OCI-M2 (cell line): ENCODE data around the gene KCNMB1.
A peak's percentile ranks its signal among the peaks of the same experiment; 100 is the strongest.
"Not testable (repeated sequence)": the region's sequence is repeated elsewhere in the genome, so short reads cannot be mapped to it uniquely, and the experiment has no call there.

ENCODE experiments used
- DNase-seq: peaks from one replicate; lab custom pipeline; 2025; ENCODE audit not compliant: unreplicated experiment; lab: John Stamatoyannopoulos, UW

Gene KCNMB1

GRCh38 chr5:170380361-170380951 lies 8.7 kb downstream of the KCNMB1 start:
- no peak for DNase-seq

GRCh38 chr5:170378740-170379139 lies 10.4 kb downstream of the KCNMB1 start:
- DNase-seq = no peak

DNA sequence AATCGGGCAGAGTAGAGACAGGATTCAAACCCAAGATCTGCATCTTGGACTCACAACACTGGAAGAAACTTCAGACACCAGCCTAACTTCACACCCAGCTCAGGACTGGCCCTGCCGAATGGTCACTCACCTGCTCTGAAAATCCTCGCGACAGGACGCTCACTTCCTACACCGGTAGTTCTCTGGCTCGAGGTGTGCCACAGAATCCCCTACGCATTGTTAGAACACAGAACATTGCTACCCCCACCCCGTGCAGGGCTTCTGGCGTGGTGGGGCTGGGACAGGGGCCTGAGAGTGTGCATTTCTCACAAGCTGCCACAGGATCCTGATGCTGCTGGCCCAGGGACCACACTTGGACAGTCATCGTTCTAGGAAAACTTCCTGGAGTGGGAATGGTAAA lies 12.1 kb downstream of the KCNMB1 start:
- DNase-seq = no peak

DNA sequence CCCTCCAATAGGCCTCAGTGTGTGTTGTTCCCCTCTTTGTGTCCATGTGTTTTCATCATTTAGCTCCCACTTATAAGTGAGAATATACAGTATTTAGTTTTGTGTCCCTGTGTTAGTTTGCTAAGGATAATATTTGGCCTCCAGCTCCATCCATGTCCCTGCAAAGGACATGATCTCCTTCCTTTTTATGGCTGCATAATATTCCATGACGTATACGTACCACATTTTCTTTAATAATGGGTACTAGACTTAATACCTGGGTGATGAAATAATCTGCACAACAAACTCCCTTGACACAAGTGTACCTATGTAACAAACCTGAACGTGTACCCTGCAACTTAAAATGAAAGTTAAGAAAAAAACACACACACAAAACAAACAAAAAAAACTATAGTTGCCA lies 12.6 kb downstream of the KCNMB1 start:
- DNase-seq = not testable (repeated sequence)

GRCh38 chr5:170375283-170375682 lies 13.9 kb downstream of the KCNMB1 start:
- no peak for DNase-seq

DNA sequence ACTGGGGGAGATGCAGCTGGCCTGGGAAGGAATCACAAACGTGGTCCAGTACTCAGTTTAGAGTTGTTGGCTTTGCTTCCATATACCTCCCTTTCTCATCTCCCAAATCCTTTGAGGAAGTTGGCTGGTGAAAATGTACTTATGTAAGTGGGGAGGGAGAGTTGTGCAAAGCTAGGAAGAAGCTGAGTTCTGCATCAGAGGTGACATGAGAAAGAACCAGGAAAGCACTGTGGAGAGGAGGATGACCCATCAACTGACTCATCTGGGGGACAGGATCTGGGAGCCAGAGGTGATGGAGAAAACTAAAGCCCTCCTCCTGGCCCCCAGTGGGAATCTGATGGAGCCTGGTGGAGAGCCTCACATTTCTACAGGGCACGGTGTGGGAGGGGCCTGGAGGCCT lies 16.2 kb downstream of the KCNMB1 start:
- DNase-seq = no peak

DNA sequence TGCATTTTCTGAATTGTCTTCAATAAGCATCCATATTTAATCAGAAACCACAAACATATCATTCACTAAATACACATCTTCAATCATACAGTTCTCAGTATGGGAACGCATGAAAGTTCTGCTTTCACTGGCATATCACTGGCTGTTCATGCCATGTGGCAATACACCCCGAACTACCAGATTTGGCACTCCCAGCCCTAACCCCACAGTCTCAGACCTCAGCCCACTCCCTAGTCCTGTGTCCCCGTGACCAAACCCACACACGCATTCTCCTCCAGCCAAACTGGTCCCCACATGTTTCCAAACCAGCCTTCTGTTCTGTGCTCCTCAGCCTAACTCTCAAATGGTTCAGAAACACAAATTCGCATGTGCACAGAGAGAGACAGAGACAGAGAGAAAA lies 20.6 kb downstream of the KCNMB1 start:
- DNase-seq = no peak

DNA sequence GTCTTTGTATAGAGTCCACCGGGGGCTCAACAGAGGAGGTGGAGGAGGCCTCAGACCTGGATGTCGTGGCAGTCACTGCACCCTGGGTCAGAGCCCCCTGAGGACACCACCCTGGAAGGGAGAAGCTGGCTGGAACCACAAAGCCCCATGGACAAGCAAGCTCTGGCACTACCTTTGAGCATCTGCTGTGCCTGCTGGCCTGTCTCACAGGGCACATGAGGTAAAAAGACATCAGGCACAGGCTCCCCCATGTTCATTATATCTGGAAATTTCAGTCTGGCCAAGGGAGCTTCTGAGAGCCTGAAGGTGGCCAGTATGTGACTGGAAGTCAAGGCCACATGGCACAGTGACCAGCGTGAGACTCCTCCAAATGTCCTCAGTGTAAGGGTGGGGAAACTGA lies 22.9 kb downstream of the KCNMB1 start:
- DNase-seq = no peak

DNA sequence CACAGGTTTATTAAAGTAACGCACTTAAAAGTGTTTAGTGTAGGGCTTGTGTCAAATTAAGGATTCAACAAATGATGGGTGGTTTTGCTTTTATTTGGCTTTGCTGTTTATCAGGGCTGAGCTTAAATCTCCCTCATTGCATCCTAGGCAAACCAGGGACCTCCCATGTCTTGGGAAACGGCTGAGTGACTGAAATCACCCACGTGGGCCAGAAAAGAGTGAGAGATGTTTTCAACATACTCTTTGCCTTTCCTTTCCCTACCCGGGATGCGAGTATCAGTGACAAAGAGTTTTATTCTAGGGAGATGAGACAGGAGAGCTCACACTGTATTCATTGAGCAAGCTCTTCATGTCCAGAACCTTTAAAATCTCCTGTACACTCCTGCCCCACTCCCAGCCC lies 23.3 kb downstream of the KCNMB1 start:
- DNase-seq = no peak

GRCh38 chr5:170365011-170365410 lies 24.2 kb downstream of the KCNMB1 start:
- no peak for DNase-seq

- DNase-seq = no peak
Measured at GRCh38 chr5:170363671-170364070, 25.5 kb downstream of the KCNMB1 start.

DNA sequence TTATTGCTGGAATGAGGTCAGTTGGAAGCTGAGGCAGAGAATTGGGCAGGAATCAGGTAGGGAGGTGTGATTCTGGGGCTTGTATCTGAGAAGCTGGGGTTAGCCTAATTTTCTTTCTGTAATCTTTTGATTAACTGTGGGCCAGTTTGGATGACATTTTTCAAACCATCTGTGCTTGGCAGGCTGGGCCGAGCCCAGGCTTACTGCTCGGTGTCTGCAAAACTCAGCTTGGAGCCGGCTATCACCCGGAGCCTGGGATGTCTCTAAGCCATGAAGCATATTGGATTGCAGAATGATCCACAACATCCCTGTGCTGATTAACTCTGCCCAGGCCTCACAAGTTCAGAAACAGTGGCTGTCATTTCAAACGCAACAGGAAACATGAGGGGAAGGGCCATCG lies 26.5 kb downstream of the KCNMB1 start:
- DNase-seq = no peak

- DNase-seq = no peak
Measured at GRCh38 chr5:170362102-170362501, 27.1 kb downstream of the KCNMB1 start.

- no peak for DNase-seq
Measured at GRCh38 chr5:170361616-170362015, 27.6 kb downstream of the KCNMB1 start.

GRCh38 chr5:170361116-170361515 lies 28.1 kb downstream of the KCNMB1 start:
- DNase-seq = no peak

GRCh38 chr5:170360709-170361108 lies 28.5 kb downstream of the KCNMB1 start:
- no peak for DNase-seq

- peak; percentile 30 for DNase-seq
Measured at GRCh38 chr5:170357955-170358444, 31.2 kb downstream of the KCNMB1 start.

DNA sequence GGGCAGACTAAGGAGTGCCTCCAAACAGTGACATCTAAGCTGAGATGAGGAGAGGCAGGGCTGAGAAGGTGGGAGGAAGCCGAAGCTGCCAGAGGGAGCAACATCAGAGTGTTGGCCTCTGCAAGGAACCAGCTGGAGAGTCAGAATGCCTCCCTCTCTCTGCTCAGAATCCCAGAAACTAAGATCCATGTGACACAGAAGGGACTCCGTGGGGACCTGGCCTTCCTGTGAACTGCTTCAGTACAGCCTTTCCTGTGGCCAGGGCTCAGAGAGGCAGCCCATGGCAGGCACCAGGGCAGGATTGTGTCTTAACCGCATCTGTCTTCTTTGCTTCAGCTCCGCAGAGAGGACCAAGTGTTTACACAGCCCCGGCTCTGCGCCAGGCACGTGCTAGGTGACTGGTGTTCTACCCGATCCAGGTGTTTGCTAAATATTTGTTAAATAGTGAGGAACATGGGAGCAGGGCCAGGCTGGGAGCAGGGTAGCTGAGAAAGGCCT lies 33.5 kb downstream of the KCNMB1 start:
- DNase-seq = no peak

DNA sequence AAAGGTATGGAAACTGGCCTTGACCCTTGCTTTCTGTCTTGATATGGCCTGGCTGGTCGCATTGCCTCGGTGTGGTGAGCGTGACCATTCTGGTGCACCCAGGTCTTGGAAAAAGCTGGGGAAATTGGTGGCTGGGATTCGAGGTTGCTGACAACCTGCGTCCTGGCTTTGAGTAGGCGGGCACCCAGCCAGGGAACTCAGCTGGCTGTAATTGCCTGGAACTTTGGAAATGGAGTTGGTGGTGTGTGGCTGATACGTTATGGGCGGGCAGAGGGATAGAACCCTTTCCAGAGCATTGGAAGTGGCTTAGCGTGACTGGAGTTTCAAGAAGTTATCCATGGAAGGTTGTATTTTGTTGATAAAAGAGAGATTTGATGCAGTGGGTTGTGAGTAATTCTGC lies 35.2 kb downstream of the KCNMB1 start:
- DNase-seq = no peak

GRCh38 chr5:170353011-170353761 lies 36.0 kb downstream of the KCNMB1 start:
- DNase-seq = no peak

- no peak for DNase-seq
Measured at GRCh38 chr5:170348137-170348633, 41.0 kb downstream of the KCNMB1 start.

GRCh38 chr5:170347022-170347567 lies 42.1 kb downstream of the KCNMB1 start:
- no peak for DNase-seq
